Right renal cortex interstitium (tissue), 3 donors: ENCODE measurements around the gene SURF1. TPM values are rescaled to one million over a fixed set of nuclear protein-coding genes. Genes with fewer than 3 reads are reported as not detected.

Source experiments
- polyA plus RNA-seq, 3 donors: library from polyadenylated mRNA; unstranded; fragments of 120-200 nt; gene quantifications; one replicate each; pipeline ENCODE4 v1.2.1, GENCODE V29; 2013; ENCODE audit not compliant: insufficient read length in 3 of 3

Gene SURF1
- polyA plus RNA-seq, 3 donors: 36.6 to 47.0 (median 42.2) TPM

Other genes starting within 250 kb of the SURF1 start
- 10 to 100 TPM; 32.3 to 32.7 (median 32.5) TPM for gene RALGDS, start 235.2 kb downstream of the SURF1 start, polyA plus RNA-seq
- 1 to 10 TPM; 1.3 to 1.6 (median 1.6) TPM for gene GBGT1, start 192.6 kb downstream of the SURF1 start, polyA plus RNA-seq
- gene OBP2B, start 147.2 kb downstream of the SURF1 start, polyA plus RNA-seq: under 1 TPM in 1 of 3 donors, not detected in 2; 0.64 TPM
- 10 to 100 TPM in 2 of 3 donors, 1 to 10 TPM in 1; 6.8 to 19.5 (median 18.7) TPM for gene ABO, start 81.3 kb downstream of the SURF1 start, polyA plus RNA-seq
- gene SURF6, start 20.3 kb downstream of the SURF1 start, polyA plus RNA-seq: 10 to 100 TPM; 23.4 to 27.3 (median 27.2) TPM
- gene MED22, start 8.4 kb downstream of the SURF1 start, polyA plus RNA-seq: 10 to 100 TPM; 23.3 to 25.0 (median 24.5) TPM
- 1,000 to 10,000 TPM; 2,744 to 2,837 (median 2,799) TPM for gene RPL7A, start 8.3 kb downstream of the SURF1 start, polyA plus RNA-seq
- gene SURF2, start 63 bp upstream of the SURF1 start, polyA plus RNA-seq: 10 to 100 TPM; 20.6 to 25.1 (median 23.0) TPM
- gene SURF4, start 19.6 kb upstream of the SURF1 start, polyA plus RNA-seq: 100 to 1,000 TPM; 160 to 175 (median 164) TPM
- 1 to 10 TPM; 2.2 to 3.6 (median 3.4) TPM for gene STKLD1, start 19.9 kb upstream of the SURF1 start, polyA plus RNA-seq
- gene REXO4, start 61.5 kb upstream of the SURF1 start, polyA plus RNA-seq: 10 to 100 TPM; 26.9 to 30.7 (median 29.7) TPM
- gene ADAMTS13, start 65.9 kb upstream of the SURF1 start, polyA plus RNA-seq: 1 to 10 TPM; 5.9 to 7.2 (median 6.3) TPM
- gene CACFD1, start 103.5 kb upstream of the SURF1 start, polyA plus RNA-seq: 10 to 100 TPM; 23.3 to 28.1 (median 27.3) TPM
- gene SLC2A6, start 122.6 kb upstream of the SURF1 start, polyA plus RNA-seq: 1 to 10 TPM in 2 of 3 donors, under 1 TPM in 1; 0.82 to 1.4 (median 1.0) TPM
- not detected for gene MYMK, start 168.5 kb upstream of the SURF1 start, polyA plus RNA-seq
- gene ADAMTSL2, start 178.2 kb upstream of the SURF1 start, polyA plus RNA-seq: 1 to 10 TPM; 1.3 to 1.4 (median 1.3) TPM